Occipital lobe (tissue), 2 donors: ENCODE results near the gene TBC1D22A. TPM values are rescaled to one million over a fixed set of nuclear protein-coding genes. Genes with fewer than 3 reads are reported as not detected.

ENCODE experiments used
- DNase-seq: peaks from one replicate; lab custom pipeline; 2025; lab: John Stamatoyannopoulos, UW
- total RNA-seq: library from RNA; depleted of rRNA; stranded (reverse); fragments of >200 nt; gene quantifications from one replicate; pipeline ENCODE4 v1.2.3, GENCODE V29; 2014

TBC1D22A gene
- total RNA-seq, 1 donor from 2014 or later: 4.5 TPM

DNA sequence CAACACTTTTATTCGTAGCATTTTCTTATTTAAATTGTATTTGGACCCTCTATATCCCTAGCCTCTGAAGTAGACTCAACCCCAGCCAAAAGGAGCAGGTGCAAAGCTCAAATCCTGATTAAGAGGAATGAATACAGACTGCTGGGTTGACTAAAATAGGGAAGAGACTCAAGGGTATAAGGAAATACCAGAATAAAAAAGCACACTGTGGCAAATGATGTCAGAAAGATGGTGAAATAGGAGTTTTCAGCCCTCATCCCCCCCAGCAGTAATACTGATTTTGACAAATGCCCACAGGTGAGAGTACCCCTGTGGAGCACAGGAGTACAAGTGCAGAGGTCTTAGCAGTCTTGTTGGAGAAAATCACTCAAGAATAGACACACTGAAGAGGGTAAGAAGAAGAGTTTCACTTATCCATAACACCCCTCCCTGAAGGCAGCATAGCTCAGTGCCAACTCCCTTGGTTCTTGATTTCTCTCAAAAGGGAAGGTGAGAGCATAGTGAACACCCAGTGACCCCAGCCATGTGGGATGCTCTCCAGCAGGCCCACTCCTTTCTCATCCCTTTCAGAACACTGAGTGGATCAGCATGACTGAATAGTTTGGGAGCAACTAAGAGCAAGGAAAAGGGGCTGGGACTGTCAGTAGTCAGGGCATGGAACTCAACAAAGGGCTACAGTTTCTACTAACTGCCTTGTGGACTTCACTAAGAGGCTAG, 71.7 kb downstream of the TBC1D22A start:
- no peak for DNase-seq

DNA sequence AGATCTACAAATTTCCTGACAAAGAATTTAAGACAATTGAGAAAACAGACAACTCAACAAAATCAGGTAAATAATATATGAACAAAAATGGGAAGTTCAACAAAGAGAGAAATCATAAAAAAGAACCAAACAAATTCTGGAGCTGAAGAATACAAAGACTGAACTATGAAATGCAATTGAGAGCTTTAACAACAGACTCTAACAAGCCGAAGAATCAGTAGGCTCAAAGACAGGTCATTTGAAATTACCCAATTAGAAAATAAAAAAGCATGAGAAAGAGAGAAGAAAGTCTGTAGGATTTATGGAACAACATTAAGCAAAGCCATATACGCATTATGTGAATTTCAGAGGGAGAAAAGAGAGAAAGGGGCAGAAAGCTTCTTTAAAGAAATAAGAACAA, 72.8 kb downstream of the TBC1D22A start:
- DNase-seq: no peak

DNA sequence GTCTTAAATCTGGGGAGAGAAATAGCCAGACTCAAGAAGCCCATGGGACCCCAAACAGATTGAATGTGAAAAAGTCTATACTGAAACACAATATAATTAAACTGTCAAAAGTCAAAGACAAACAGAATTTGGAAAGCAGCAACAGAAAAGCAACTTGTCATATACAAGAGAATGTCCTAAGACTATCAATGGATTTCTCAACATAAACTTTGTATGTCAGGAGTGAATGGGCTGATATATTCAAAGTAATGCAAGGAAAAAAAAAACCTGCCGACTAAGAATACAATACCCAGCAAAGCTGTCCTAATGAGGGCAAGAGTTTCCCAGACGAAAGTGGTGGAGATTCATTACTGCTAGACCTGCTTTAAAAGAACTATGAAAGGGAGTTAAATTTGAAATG, 73.2 kb downstream of the TBC1D22A start:
- DNase-seq: no peak

GRCh38 chr22:46841522-46841921, 79.1 kb downstream of the TBC1D22A start:
- no peak for DNase-seq

- DNase-seq: no peak
Measured at GRCh38 chr22:46842606-46843005, 80.2 kb downstream of the TBC1D22A start.

DNA sequence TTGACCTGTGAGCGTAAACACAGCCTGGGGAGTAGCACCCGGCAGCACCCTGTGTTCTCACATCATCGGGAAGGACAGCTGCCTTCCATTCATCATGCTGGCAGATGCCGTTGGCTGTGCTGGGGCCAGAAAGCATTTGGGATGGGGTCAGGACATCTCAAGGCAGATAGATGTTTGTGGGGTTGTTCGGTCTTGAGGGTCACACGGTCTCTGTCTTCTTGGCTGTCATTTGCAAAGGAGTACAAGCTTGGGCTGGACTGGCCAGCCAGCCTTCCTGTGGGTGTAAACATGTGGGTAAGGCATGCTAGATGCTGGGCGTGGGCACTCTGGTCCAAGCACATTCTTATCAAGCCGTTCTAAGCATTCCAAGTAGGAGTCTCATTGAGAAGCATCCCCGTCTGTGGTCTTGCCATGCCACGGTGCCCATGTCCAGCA, 81.4 kb downstream of the TBC1D22A start:
- no peak for DNase-seq

DNA sequence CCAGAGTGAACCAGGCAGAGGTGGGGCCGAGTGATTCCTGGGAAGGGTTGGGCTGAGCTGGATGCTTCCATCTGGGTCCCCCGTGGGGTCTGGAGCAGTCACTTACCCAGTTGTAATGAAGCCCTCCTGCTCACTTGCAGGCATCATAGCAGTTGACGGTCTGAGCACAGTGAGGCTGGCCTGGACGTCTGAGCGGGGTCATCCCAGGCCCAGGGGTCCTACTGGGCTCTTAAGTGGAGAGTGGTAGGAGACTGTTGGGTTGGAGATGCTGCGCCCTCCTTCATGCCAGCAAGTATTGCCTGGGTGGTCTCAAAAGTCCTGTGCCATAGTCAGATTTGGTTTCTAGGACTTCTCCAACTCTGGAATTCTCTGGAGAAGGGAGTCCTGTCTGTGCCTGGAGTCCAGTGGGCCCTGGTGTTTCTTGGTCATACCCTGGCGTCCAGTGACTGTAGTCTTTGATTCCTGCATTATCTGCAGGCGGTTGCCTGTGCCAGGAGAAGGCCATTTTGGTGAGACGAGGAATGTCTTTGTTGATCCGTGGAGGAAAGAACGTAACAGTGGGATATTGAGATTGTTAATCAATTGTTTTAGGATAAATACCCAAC, 82.3 kb downstream of the TBC1D22A start:
- no peak for DNase-seq

- peak; percentile 25 for DNase-seq
Measured at GRCh38 chr22:46845296-46846149, 83.1 kb downstream of the TBC1D22A start.

- DNase-seq: no peak
Measured at GRCh38 chr22:46846150-46846831, 83.8 kb downstream of the TBC1D22A start.

- no peak for DNase-seq
Measured at GRCh38 chr22:46846832-46847355, 84.4 kb downstream of the TBC1D22A start.

- no peak for DNase-seq
Measured at GRCh38 chr22:46848197-46848596, 85.7 kb downstream of the TBC1D22A start.

DNA sequence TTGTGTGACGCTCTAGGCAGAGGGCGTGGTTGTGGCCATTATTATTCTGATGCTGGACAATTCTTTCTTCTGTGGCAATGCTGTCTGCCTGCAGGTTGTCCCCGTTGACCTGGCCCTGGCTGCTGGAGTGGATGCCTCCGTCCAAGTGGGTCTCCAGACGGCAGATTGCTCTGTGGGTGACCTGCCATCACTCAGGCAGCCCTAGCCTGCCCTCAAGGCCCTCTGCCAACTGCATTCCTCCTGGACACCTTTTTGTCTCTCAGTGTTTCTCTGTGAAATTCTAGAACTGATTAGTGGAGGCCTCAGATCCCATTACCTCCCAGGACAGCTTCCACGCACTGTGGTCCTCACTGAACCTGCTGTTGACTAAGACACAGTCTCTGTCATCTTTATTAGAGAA, 86.7 kb downstream of the TBC1D22A start:
- DNase-seq: no peak

DNA sequence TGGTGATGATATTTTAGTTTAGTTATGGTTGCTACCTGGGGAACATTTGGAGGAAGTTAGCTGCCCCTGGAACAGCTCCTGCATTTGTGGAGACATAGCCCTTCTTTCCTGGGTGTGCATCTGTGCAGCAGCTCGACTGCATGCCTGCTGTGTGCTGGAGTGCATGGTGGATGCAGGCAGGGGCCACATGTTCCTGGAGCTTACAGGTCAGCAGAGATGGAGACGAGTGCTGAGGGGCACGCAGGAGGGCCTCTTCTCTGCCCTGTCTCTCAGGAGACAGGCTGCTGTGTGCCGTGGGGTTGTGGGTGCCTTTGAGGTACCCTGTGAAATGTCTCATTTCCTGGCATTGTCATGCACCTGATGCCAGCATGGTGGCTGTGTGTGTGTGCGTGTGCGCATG, 87.5 kb downstream of the TBC1D22A start:
- DNase-seq: no peak

- no peak for DNase-seq
Measured at GRCh38 chr22:46851311-46851710, 88.9 kb downstream of the TBC1D22A start.

DNA sequence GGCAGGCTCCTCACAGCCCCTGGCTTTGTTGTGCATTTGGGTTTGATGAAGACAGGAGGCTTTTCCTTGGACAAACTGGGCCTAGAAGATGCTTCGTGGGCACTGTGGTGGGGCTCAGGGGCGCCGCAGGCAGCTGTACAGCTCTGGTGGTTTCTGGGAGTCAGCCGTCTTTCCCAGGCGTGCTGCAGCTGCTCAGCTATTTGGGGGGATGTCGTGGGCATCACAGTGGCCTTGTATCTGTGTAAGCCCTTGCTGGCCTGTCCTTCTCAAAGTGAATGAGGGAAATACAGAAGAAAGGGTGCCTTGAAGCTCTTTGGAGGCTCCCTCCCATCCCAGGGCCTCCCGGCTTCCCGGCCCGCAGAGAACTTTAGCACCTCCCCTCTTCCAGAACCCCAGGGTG, 89.5 kb downstream of the TBC1D22A start:
- no peak for DNase-seq

DNA sequence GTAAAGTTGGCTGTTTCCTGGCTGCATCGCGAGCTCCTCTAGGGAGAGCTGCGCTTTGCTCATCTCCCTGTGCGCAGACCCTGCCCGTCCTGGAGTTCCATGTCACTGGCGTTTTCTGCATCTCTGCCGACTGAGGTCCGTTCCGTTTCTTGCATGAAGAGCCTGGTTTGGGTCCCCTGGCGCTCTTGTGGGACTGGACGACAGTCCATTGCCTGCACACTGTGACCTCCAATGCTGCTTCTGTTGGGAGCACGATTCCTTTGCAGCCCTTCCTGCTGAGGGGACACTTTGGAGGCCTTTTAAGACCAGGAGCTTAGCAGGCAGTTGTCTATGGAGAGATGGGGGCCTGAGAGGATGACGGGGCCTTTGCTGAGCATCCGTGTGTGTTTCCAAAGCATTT, 90.3 kb downstream of the TBC1D22A start:
- no peak for DNase-seq

- no peak for DNase-seq
Measured at GRCh38 chr22:46853191-46853590, 90.7 kb downstream of the TBC1D22A start.

DNA sequence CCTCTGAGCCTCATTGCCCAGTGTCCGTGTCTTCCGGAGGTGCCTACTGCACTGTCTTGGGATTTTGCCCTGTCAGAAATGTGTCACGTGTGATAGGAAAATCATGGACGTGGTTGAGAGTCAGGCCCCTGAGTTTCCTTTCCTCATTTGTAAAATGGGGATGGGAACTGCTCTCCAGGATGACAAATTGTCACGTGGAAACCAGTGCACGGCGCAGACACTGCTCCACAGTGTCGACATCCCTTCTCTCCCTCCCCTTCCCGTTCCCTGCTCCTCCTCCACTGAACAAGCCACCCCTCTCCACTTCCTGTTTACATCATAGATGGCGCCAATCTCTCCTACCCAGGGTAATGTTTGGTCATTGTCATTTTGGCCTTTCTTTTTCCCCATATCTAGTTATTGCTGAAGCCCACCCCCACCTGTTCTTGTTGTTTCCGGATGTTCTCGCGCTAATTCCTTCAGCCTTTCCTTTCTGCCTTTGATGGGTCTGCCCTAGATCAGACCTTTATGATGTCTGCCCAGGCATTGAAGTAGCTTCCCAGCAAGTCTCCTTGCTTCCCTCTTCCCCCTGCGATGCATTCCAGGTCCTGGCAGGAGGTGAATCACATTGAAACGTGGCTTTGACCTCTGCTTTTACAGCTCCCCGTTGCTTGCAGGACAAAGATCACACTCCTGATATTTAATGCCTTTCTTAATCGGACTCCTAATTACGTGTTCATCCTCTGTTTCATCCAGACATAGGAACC, 91.8 kb downstream of the TBC1D22A start:
- no peak for DNase-seq

DNA sequence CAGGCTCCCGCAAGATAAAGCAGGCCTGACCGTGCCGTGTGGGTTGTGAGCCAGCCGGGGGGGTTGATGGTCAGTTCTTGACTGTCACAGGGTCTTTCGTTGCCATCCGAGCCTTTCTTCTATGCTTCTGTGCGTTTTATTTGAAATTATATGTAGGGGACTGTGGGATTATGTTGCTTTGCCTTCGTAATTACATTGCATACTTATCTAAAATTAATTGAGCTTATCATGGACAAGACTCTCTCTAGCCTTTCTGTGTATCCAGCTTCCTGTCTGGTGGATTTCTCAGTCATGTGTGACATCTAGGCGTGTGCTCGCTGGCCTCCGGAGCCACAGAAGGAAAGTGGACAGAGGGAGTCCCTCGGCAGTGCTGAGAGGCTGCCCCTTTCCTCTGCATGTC, 93.2 kb downstream of the TBC1D22A start:
- no peak for DNase-seq

- no peak for DNase-seq
Measured at GRCh38 chr22:46856661-46857060, 94.2 kb downstream of the TBC1D22A start.
